HG02938 (cell line): Measurements from ENCODE around the gene ARHGEF37.
"Not testable (repeated sequence)": the region's sequence is repeated elsewhere in the genome, so short reads cannot be mapped to it uniquely, and the experiment has no call there.

Experiments
- ATAC-seq: cut with Tn5 transposase; IDR thresholded peaks from one replicate; pipeline ENCODE4 v1.9.1; 2021; ENCODE audit warnings: mild to moderate bottlenecking, moderate library complexity; ENCODE audit not compliant: unreplicated experiment

The ARHGEF37 gene

GRCh38 chr5:149667829-149668330 lies 86.6 kb downstream of the ARHGEF37 start:
- ATAC-seq, result no peak

GRCh38 chr5:149669273-149669672 lies 88.0 kb downstream of the ARHGEF37 start:
- ATAC-seq, result not testable (repeated sequence)

GRCh38 chr5:149671544-149671943 lies 90.2 kb downstream of the ARHGEF37 start:
- no peak for ATAC-seq

- no peak for ATAC-seq
These were observed 91.6 kb downstream of the ARHGEF37 start for GRCh38 chr5:149672701-149673476.

GRCh38 chr5:149674686-149675085 lies 93.4 kb downstream of the ARHGEF37 start:
- ATAC-seq, result no peak

GRCh38 chr5:149675610-149676201 lies 94.4 kb downstream of the ARHGEF37 start:
- ATAC-seq, result no peak

- ATAC-seq, result no peak
These were observed 96.4 kb downstream of the ARHGEF37 start for GRCh38 chr5:149677731-149678130.

GRCh38 chr5:149679876-149680809 lies 98.8 kb downstream of the ARHGEF37 start:
- peak; percentile 34 for ATAC-seq

GRCh38 chr5:149680810-149681221 lies 99.5 kb downstream of the ARHGEF37 start:
- ATAC-seq, result peak; percentile 99

GRCh38 chr5:149681252-149681651 lies 100.0 kb downstream of the ARHGEF37 start:
- ATAC-seq, result no peak

GRCh38 chr5:149681922-149682321 lies 100.6 kb downstream of the ARHGEF37 start:
- no peak for ATAC-seq

GRCh38 chr5:149682532-149683075 lies 101.3 kb downstream of the ARHGEF37 start:
- ATAC-seq, result no peak

GRCh38 chr5:149683964-149684363 lies 102.7 kb downstream of the ARHGEF37 start:
- ATAC-seq, result no peak

- no peak for ATAC-seq
These were observed 103.1 kb downstream of the ARHGEF37 start for GRCh38 chr5:149684371-149684770.
